NCI-H2196 (cell line): ENCODE data around the gene PELI3.

ENCODE experiments used
- DNase-seq: peaks from one replicate; lab custom pipeline; 2025; ENCODE audit not compliant: unreplicated experiment; lab: John Stamatoyannopoulos, UW

The PELI3 gene

DNA sequence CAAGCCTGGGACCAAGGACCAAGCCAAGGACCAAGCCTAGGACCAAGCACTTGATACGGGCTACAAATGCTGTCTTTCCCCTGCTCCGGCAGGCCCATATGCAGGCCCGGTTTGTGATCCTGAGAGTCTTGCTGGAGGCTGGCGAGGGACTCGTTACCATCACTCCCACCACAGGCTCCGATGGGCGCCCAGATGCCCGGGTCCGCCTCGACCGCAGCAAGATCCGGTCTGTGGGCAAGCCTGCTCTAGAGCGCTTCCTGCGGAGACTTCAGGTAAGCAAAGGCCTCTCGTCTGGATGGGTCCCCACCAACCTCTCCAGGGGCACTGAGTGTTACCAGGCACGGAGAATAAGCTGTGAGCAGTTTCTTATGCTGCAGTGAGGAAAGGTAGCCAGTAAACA lies 30.5 kb downstream of the PELI3 start:
- no peak for DNase-seq

DNA sequence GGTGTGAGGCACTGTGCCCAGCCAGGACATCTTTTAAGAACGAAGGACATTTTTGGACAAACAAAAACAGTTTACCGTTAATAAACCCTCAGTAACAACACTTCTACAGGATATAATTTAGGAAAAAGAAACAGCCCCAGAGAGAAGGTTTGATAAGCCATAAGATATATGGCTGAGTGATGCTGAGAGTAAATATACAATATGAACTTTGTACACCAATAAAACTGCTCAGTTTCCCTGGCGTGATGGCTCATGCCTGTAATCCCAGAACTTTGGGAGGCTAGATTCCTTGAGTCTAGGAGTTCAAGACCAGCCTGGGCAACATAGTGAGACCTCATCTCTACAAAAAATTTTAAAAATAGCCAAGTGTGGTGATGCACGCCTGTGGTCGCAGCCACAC lies 31.8 kb downstream of the PELI3 start:
- DNase-seq, result no peak

DNA sequence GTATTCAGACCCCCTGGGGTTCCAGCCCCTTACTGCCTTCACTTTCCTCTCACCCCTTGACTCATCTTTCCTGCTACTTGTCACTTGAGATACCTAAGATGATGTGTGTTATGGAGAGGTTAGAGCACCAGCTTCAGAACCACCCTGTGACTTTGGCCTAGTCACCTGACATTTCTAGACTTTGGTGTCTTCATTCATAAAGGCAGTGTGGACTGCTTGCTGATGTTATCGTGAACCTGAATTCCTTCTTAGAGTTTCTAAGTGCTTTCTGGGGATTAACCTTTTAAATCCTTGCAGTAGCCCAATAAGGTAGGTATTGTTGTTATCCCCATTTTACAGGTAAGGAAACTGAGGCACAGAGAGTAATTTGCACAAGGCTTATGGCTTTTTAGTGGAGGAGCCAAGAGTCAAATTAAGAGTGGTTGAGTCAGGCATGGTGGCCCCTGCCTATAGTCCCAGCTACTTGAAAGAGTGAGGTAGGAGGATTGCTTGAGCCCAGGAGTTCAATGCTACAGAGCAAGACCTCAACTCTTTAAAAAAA lies 38.6 kb downstream of the PELI3 start:
- DNase-seq, result no peak

DNA sequence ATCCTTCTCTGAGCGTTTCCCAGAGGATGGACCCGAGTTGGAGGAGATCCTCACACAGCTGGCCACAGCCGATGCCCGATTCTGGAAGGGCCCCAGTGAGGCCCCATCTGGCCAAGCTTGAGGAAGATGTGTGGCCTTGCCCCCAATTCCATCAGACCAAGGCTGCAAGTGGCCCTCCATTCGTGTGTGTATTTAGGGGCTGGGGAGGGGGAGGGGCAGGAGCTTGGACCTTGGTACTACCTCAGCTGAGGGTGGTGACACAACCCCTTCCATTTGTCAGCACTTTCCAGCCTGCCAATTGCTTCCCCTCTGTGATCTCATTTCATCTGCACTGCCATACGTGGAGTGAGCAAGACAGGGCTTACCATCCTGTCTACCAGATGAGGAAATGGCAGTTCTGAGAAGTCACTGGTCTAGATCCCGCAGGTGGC lies 42.4 kb downstream of the PELI3 start:
- no peak for DNase-seq

DNA sequence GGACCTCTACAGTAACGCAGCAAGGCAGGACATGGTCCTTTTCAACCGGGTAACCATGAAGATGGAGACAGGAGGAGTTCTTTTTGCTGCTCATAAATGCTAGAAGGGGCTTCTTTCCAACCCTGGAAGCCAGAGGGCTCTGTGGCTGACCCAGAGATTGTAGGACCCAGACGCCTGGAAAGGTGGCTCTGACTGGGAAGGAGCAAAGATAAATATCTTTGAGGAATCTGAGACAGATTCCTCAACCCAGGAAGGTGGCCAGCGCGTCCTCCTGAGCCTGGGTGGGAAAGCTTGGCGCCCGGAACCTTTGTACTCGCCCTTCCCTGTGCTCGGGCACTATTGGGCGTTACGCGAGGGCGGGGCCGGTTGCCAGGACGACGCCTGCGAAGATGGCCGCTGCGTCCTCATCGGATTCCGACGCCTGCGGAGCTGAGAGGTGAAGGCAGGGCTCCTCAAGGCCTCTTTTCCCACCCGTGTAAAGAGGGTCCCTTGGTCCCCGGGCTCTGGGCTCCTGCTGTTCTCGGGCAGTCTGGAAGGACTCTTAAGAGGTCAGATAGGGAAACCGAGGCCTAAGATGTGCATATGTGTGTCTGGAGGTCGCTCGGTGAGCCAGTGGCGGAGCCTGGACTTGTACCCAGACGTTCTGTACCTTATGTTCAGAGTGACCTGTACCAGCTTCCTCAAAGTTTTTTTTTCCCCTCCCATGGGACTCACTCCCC lies 43.7 kb downstream of the PELI3 start, which contains the start of gene BBS1:
Gene BBS1 (plus strand): TSS at position 365 of the 719 bp plus-strand sequence. CDS start 25 bp downstream, at position 390.
- peak; percentile 88 for DNase-seq

DNA sequence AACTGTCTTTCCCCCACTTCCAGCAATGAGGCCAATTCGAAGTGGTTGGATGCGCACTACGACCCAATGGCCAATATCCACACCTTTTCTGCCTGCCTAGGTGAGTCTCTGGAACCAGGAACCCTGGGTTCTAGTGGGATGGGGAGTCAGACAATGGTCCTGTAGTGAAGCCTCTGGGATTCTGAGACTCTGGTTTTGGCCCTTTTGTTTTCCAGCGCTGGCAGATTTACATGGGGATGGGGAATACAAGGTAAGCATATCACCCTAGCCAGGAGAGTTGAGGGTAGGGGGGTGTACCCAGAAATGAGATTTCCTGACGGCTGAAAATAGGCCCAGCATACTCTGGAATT lies 44.3 kb downstream of the PELI3 start:
- DNase-seq, result no peak

DNA sequence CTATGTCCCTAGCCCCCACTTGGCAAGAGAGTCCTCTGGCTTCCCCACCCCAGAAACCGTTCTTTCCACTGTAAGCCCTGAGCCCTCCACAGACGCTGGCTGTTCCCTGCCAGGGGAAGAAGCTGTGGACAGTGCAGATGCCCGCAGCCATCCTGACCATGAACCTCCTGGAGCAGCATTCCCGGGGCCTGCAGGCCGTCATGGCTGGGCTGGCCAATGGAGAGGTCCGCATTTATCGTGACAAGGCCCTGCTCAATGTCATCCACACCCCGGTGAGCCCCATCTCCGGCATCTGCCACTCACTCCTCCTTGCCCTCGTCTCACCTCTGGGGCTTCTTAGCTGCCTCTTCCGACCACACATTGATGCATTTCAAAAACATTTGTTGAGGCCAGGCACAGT lies 56.9 kb downstream of the PELI3 start:
- DNase-seq, result no peak

DNA sequence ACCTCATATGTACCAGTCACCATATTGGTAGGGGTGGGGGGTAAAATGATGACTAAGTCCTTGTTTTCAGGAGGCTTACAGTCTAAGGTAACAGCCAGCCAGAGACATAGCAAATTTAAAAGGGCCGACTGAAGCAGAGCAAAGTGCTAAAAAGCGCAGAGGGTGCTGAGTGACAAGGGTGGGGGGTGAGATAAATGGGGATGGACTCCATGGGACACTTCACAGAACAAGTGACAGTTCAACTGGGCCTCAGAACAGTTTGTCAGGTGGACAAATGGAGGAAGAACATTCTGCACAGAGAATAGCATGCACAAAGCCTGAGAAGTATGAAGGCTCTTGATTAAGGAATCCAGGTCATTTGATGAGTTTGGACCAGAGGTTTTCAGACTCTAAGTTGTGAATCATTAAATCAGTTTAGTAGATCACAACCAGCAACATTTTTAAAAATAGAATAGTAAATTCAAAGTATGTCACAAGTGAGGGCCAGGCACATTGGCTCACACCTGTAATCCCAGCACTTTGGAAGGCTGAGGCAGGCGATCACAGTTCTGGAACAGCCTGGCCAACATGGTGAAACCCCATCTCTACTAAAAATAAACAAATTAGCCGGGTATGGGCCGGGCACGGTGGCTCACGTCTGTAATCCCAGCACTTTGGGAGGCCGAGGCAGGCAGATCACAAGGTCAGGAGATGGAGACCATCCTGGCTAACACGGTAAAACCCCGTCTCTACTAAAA lies 57.8 kb downstream of the PELI3 start:
- DNase-seq, result no peak
